HepG2 (cell line): Measurements from ENCODE around the gene AHSA1. TPM values are rescaled to one million over a fixed set of nuclear protein-coding genes. Genes with fewer than 3 reads are reported as not detected.
A peak's percentile ranks its signal among the peaks of the same experiment; 100 is the strongest.

ENCODE experiments used
- ATAC-seq: fragments of 200-7000 bp; cut with Tn5 transposase; 3 replicates; pipeline ENCODE4 v1.9.1; 2020; ENCODE audit warnings: mild to moderate bottlenecking, moderate library complexity
- BruUV-seq: library from RNA; stranded (reverse); fragments of 400-500 nt; replicated peaks from 2 replicates; lab custom pipeline; 2021; lab: Mats Ljungman, UMichigan
- CTCF ChIA-PET: fragments of 300-600 bp; formaldehyde crosslinking; extraction: SDS; loops from one replicate; lab custom pipeline; 2021; ENCODE audit warnings: low total read pairs, inconsistent platforms, low intra/inter-chr PET ratio; lab: Yijun Ruan, JAX
- POLR2A ChIA-PET: fragments of 350-600 bp; sonication (Branson Sonifier 250); formaldehyde crosslinking; loops from one replicate; lab custom pipeline; 2020; ENCODE audit warnings: antibody characterized with exemption, inconsistent platforms; lab: Yijun Ruan, JAX
- DNase-seq: peaks from one replicate; pipeline ENCODE4 v3.0.0-alpha.2; 2015; ENCODE audit warnings: low spot score
- FAIRE-seq: peaks from 3 replicates; lab custom pipeline; 2011; peaks lifted over from hg19 to GRCh38; lab: Jason Lieb, UNC
- H2AFZ ChIP-seq: one replicate; pipeline ENCODE4 v1.6.1; 2011; ENCODE audit warnings: low read length, inconsistent platforms
- H3K27ac ChIP-seq: fragments of 300-600 bp; 3 replicates; pipeline ENCODE4 v1.8.0; 2011; ENCODE audit warnings: mixed run types, mild to moderate bottlenecking, mixed read lengths, low read length, inconsistent platforms; ENCODE audit not compliant: insufficient read depth; ENCODE audit errors: extremely low read length
- H3K27me3 ChIP-seq, 2 experiments: fragments of 200-600 bp in 1 of 2; 2 replicates in 1 of 2; 3 replicates in 1 of 2; pipeline versions ENCODE4 v1.6.0 to v1.8.0; 2011; ENCODE audit warnings: low read length in 2 of 2, mild to moderate bottlenecking in 2 of 2, moderate library complexity in 2 of 2, inconsistent platforms in 1 of 2; ENCODE audit not compliant: insufficient read depth in 2 of 2, control insufficient read depth in 1 of 2
- H3K36me3 ChIP-seq, 2 experiments: fragments of 200-600 bp in 1 of 2; replicated peaks in 1 of 2; 2 replicates in 1 of 2; 3 replicates in 1 of 2; pipeline versions ENCODE4 v1.5.1 to v1.8.0; 2011; ENCODE audit warnings: low read length in 2 of 2, inconsistent platforms in 1 of 2; ENCODE audit not compliant: insufficient read depth in 2 of 2, control insufficient read depth in 1 of 2
- H3K4me1 ChIP-seq: 2 replicates; pipeline ENCODE4 v1.5.1; 2012; ENCODE audit warnings: low read length, inconsistent platforms; ENCODE audit not compliant: insufficient read depth
- H3K4me2 ChIP-seq: 2 replicates; pipeline ENCODE4 v1.6.0; 2011; ENCODE audit warnings: low read depth, low read length, inconsistent platforms
- H3K4me3 ChIP-seq, 3 experiments: fragments of 200-600 bp in 1 of 3; sonication (generic), shearing (Covaris generic) in 1 of 3; replicated peaks in 1 of 3; 2 replicates each; pipeline ENCODE4 v1.5.1; 2011 to 2016; ENCODE audit warnings: low read length in 3 of 3, inconsistent platforms in 2 of 3, low read depth in 2 of 3, mild to moderate bottlenecking in 2 of 3, control low read depth in 1 of 3, mixed read lengths in 1 of 3; ENCODE audit not compliant: insufficient read depth in 1 of 3
- H3K79me2 ChIP-seq: one replicate; pipeline ENCODE4 v1.6.1; 2011; ENCODE audit warnings: low read length, inconsistent platforms; ENCODE audit not compliant: insufficient read depth
- H3K9ac ChIP-seq: 2 replicates; pipeline ENCODE4 v1.6.0; 2011; ENCODE audit warnings: mild to moderate bottlenecking, low read depth, low read length, inconsistent platforms; ENCODE audit not compliant: insufficient read depth
- H3K9me3 ChIP-seq: 2 replicates; pipeline ENCODE4 v1.5.1; 2012; ENCODE audit warnings: mild to moderate bottlenecking, low read length
- H4K20me1 ChIP-seq: 2 replicates; pipeline ENCODE4 v1.6.0; 2011; ENCODE audit warnings: inconsistent platforms, mild to moderate bottlenecking, low read length, moderate library complexity; ENCODE audit not compliant: insufficient read depth
- TEAD2 ChIP-seq: sonication (generic); formaldehyde crosslinking; IDR thresholded peaks from 2 replicates; pipeline ENCODE4 v1.9.0; 2021; ENCODE audit warnings: missing genetic modification reagents
- ZNF629 ChIP-seq: sonication (generic); formaldehyde crosslinking; conservative IDR thresholded peaks from 2 replicates; pipeline ENCODE4 v1.5.0; 2020; ENCODE audit warnings: missing genetic modification reagents
- WGBS: methylation state at CpG from one replicate; pipeline ENCODE4 v1.1.6; 2017; ENCODE audit warnings: low lambda C conversion rate; 5-methylcytosine and 5-hydroxymethylcytosine counted together
- in situ Hi-C: cut with HindIII; loops from 2 replicates; pipeline ENCODE4 v1.10.0; 2017; ENCODE audit warnings: low pct_unique_long_range_greater_than_20kb; ENCODE audit not compliant: extremely low pct_ligation_motif_present
- intact Hi-C: fragments of 100-400 bp; cut with micrococcal nuclease; formaldehyde crosslinking; loops from one replicate; pipeline ENCODE4 v1.10.0; 2022; ENCODE audit not compliant: unreplicated experiment
- polyA plus RNA-seq, 8 experiments: library from polyadenylated mRNA; depleted of rRNA in 3 of 8; stranded (reverse) in 7 of 8; unstranded in 1 of 8; fragments of >200 nt; fragmentation: Illumina TruSeq in 4 of 8; extraction: Trizol in 4 of 8; gene quantifications; 2 replicates each; pipeline versions ENCODE4 v1.2.1 to v1.2.3, GENCODE V29; 2011 to 2016; ENCODE audit warnings: low read depth in 4 of 8, missing spikeins in 1 of 8, mixed read lengths in 1 of 8; ENCODE audit not compliant: insufficient read depth in 1 of 8
- total RNA-seq, 5 experiments: library from RNA; depleted of rRNA; stranded (reverse); fragments of >200 nt; fragmentation: Illumina TruSeq; extraction: Trizol; gene quantifications; 2 replicates each; pipeline ENCODE4 v1.2.3, GENCODE V29; 2016; ENCODE audit warnings: low read depth in 1 of 5
- TF ChIP-seq, protein P1 (sequence below): sonication (generic); formaldehyde crosslinking; IDR thresholded peaks from 2 replicates; pipeline ENCODE4 v1.5.0; 2020; ENCODE audit warnings: missing genetic modification reagents, mild to moderate bottlenecking, borderline replicate concordance
- TF ChIP-seq, protein P2 (sequence below): sonication (generic); formaldehyde crosslinking; IDR thresholded peaks from one replicate; pipeline ENCODE4 v1.5.1; 2020; ENCODE audit warnings: mild to moderate bottlenecking, missing genetic modification reagents; ENCODE audit errors: not compliant biosample characterization

Gene AHSA1
- total and polyA plus RNA-seq, 2 of the 13 experiments (the other 11 are each of a cell fraction or from before 2014, with no cell fraction given) = 113 to 241 TPM

DNA sequence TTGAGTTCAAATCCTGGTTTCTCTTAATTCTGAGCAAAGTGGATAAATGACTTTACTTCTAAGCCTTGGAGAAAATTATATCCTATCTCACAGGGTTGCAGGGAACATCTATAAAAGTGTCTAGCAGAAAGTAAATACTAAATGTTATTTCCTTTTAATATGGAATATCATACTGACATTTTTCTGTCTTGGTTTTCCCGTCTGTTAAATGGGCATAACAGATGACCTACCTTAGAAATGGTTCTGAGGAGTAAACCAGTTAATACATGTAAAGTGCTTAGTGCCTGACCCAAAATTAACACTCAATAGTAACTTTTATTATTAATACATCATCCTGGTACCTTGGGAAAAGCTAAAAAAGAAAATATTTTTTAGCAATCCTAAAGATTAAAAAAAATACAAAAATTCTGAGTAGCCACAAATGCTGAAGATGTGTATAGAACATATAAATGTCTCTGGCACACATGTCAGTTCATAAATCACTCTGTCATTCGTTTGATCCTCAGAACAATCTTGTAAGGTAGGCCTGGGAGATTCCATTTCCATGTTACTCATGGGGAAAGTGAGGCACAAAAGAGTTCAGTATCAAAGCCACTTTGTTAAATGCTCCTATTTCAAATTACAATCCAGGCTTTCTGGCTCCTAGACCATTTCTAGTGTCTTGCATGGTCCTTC is 1.8 kb upstream of the AHSA1 start:
- no TSS peak for BruUV-seq
- no peaks in the 10 kb centered on the region; a peak in 1 of 5 replicates for H3K27me3 ChIP-seq
- no peak overlapping the region for H2AFZ ChIP-seq
- peaks cover 8% of the 10 kb centered on the region for H4K20me1 ChIP-seq
- TF ChIP-seq, protein P1, sequence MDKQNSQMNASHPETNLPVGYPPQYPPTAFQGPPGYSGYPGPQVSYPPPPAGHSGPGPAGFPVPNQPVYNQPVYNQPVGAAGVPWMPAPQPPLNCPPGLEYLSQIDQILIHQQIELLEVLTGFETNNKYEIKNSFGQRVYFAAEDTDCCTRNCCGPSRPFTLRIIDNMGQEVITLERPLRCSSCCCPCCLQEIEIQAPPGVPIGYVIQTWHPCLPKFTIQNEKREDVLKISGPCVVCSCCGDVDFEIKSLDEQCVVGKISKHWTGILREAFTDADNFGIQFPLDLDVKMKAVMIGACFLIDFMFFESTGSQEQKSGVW (CRISPR knock-in tag) = no peak
- TF ChIP-seq ZNF629 (CRISPR knock-in tag) (peak; percentile 72; the same call in 1 of the 2 replicates), TEAD2 (no peak)
- TF ChIP-seq, protein P2, sequence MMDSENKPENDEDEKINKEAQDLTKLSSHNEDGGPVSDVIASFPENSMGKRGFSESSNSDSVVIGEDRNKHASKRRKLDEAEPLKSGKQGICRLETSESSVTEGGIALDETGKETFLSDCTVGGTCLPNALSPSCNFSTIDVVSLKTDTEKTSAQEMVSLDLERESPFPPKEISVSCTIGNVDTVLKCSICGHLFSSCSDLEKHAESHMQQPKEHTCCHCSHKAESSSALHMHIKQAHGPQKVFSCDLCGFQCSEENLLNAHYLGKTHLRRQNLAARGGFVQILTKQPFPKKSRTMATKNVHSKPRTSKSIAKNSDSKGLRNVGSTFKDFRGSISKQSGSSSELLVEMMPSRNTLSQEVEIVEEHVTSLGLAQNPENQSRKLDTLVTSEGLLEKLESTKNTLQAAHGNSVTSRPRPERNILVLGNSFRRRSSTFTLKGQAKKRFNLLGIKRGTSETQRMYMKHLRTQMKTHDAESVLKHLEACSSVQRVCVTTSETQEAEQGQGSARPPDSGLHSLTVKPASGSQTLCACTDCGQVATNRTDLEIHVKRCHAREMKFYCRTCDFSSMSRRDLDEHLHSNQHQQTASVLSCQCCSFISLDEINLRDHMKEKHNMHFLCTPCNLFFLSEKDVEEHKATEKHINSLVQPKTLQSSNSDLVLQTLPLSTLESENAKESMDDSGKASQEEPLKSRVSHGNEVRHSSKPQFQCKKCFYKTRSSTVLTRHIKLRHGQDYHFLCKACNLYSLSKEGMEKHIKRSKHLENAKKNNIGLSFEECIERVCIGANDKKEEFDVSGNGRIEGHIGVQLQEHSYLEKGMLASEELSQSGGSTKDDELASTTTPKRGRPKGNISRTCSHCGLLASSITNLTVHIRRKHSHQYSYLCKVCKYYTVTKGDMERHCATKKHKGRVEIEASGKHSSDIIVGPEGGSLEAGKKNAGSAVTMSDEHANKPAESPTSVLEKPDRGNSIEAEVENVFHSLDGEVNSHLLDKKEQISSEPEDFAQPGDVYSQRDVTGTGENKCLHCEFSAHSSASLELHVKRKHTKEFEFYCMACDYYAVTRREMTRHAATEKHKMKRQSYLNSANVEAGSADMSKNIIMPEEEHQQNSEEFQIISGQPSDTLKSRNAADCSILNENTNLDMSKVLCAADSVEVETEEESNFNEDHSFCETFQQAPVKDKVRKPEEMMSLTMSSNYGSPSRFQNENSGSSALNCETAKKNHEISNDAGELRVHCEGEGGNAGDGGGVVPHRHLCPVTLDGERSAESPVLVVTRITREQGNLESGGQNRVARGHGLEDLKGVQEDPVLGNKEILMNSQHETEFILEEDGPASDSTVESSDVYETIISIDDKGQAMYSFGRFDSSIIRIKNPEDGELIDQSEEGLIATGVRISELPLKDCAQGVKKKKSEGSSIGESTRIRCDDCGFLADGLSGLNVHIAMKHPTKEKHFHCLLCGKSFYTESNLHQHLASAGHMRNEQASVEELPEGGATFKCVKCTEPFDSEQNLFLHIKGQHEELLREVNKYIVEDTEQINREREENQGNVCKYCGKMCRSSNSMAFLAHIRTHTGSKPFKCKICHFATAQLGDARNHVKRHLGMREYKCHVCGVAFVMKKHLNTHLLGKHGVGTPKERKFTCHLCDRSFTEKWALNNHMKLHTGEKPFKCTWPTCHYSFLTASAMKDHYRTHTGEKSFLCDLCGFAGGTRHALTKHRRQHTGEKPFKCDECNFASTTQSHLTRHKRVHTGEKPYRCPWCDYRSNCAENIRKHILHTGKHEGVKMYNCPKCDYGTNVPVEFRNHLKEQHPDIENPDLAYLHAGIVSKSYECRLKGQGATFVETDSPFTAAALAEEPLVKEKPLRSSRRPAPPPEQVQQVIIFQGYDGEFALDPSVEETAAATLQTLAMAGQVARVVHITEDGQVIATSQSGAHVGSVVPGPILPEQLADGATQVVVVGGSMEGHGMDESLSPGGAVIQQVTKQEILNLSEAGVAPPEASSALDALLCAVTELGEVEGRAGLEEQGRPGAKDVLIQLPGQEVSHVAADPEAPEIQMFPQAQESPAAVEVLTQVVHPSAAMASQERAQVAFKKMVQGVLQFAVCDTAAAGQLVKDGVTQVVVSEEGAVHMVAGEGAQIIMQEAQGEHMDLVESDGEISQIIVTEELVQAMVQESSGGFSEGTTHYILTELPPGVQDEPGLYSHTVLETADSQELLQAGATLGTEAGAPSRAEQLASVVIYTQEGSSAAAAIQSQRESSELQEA (CRISPR knock-in tag) = no peak
- DNase-seq (no peak), FAIRE-seq (no peak), ATAC-seq (no peak)
- in situ Hi-C loops = loop anchor here (5.0 kb wide), 1 partner anchor 96 kb away; no protein-coding TSS in a partner anchor
- H3K27ac ChIP-seq = no peak overlapping the region
- H3K9ac ChIP-seq = peak overlapping the region; percentile 89; the same call in 1 of the 2 replicates
- H3K4me3 ChIP-seq = peak overlapping the region; percentile 75 to 98 (median 90); a peak in 5 of 6 replicates
- H3K36me3 ChIP-seq = peaks cover 10 to 20% of the 10 kb centered on the region in 2 experiments
- peaks cover 43% of the 10 kb centered on the region for H3K79me2 ChIP-seq
- H3K4me1 ChIP-seq = peaks cover 35% of the 10 kb centered on the region
- ChIA-PET POLR2A (no interaction called here), CTCF (no interaction called here)
- no peaks in the 10 kb centered on the region for H3K9me3 ChIP-seq
- peak overlapping the region; percentile 73 for H3K4me2 ChIP-seq
- intact Hi-C loops = loop anchor here (5.0 kb wide), 1 partner anchor 134 kb away; the partner anchor contains the start of genes GSTZ1 and POMT2
- WGBS = 45% methylated on average over 2 of the region's 2 CpGs
